Activated naive CD4-positive, alpha-beta T cell treated with anti-CD3 and anti-CD28 coated beads, Interleukin-2, amount 10 ng/mL, durations not matched to agents 7 days and 5 days (primary cell): ENCODE data around the gene OMA1.
A peak's percentile ranks its signal among the peaks of the same experiment; 100 is the strongest.
"Not testable (repeated sequence)": the region's sequence is repeated elsewhere in the genome, so short reads cannot be mapped to it uniquely, and the experiment has no call there.

Experiments
- CTCF ChIA-PET: fragments of 350-600 bp; sonication (Branson Sonifier 250); formaldehyde crosslinking; loops from one replicate; lab custom pipeline; 2021; ENCODE audit warnings: antibody characterized with exemption; lab: Charles Lee
- DNase-seq: peaks from one replicate; pipeline ENCODE4 v3.0.0-alpha.2; 2020
- H3K27ac Mint-ChIP-seq: one replicate; pipeline ENCODE4 v1.8.0; 2021; ENCODE audit warnings: mild to moderate bottlenecking, moderate library complexity, mixed read lengths
- H3K27me3 Mint-ChIP-seq: one replicate; pipeline ENCODE4 v1.8.0; 2021; ENCODE audit warnings: mild to moderate bottlenecking, mixed read lengths
- H3K36me3 Mint-ChIP-seq: one replicate; pipeline ENCODE4 v1.8.0; 2021; ENCODE audit warnings: mixed read lengths
- H3K4me1 Mint-ChIP-seq: one replicate; pipeline ENCODE4 v1.8.0; 2021; ENCODE audit warnings: mixed read lengths
- H3K4me3 Mint-ChIP-seq: one replicate; pipeline ENCODE4 v1.8.0; 2021; ENCODE audit warnings: mild to moderate bottlenecking, moderate library complexity, mixed read lengths
- H3K9me3 Mint-ChIP-seq: one replicate; pipeline ENCODE4 v1.8.0; 2021; ENCODE audit warnings: mixed read lengths

Gene OMA1

GRCh38 chr1:58529284-58529683, 17.2 kb downstream of the OMA1 start:
- CTCF ChIA-PET, result no interaction called here
- H3K9me3 Mint-ChIP-seq, result no peaks in the 10 kb centered on the region
- no peak overlapping the region for H3K27ac Mint-ChIP-seq

DNA sequence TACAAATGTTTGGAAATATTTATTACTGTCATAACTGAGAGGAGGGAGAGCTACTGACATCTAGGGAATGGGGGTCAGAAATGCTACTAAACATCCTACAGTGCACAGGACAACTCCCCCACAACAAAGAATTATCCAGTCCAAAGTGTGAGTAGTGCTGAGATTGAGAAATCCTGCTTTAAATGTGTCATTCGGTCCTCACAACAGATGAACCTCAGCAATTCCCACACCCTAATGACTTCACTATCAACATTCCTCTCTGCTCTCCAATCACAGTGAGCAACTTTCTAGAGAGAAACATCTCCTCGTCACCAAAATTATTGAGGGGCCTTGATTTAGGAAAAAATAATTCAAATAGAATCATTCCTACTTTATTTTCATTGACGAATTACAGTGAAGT, 18.0 kb downstream of the OMA1 start:
- Mint-ChIP-seq H3K36me3 (peaks cover 11% of the 10 kb centered on the region), H3K4me3 (no peak overlapping the region), H3K9me3 (no peaks in the 10 kb centered on the region), H3K4me1 (no peaks in the 10 kb centered on the region), H3K27ac (no peak overlapping the region), H3K27me3 (no peaks in the 10 kb centered on the region)
- DNase-seq, result no peak
- CTCF ChIA-PET, result interaction anchor here (1.1 kb wide), 1 partner anchor 11 kb away, joined by 3 read pairs; no protein-coding TSS in a partner anchor

More at GRCh38 chr1:58529284-58529683, 17.2 kb downstream of the OMA1 start:
- H3K4me1 Mint-ChIP-seq, result no peaks in the 10 kb centered on the region
- peaks cover 11% of the 10 kb centered on the region for H3K36me3 Mint-ChIP-seq
- H3K27me3 Mint-ChIP-seq, result no peaks in the 10 kb centered on the region
- no peak overlapping the region for H3K4me3 Mint-ChIP-seq
- no peak for DNase-seq

DNA sequence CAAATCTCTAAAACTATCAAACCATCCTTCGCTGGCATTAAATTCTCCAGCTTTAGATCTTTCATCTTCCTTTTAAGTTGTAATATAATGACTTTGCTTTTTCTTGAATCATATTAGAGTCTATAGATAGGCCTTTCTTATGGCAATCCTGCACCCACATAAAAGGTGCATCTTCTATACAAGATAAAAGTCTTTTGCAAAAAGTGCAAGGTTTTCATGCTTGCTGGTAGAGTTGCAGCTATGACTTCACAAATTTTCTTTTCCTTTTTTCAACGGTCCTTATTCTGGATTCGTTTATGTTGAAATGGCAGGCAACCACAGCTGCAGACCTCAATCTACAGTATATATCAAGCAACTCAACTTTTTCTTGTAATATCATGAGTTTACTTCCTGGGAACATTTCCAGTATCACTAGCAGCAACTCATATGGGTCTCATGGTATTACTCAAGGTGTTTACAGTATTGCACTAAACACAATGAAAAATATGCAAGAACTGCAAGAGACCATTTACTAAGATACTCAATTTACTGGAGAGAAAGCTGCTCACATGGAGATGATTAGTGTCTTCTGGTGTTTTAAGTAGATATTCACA, 22.1 kb downstream of the OMA1 start:
- no peak overlapping the region for H3K4me3 Mint-ChIP-seq
- no peaks in the 10 kb centered on the region for H3K27me3 Mint-ChIP-seq
- H3K36me3 Mint-ChIP-seq, result peaks cover 19% of the 10 kb centered on the region
- H3K9me3 Mint-ChIP-seq, result no peaks in the 10 kb centered on the region
- CTCF ChIA-PET, result interaction anchor here (1.1 to 1.8 kb wide), 3 partner anchors 9 to 128 kb away, joined by 3 to 6 read pairs (median 4); no protein-coding TSS in a partner anchor
- no peaks in the 10 kb centered on the region for H3K4me1 Mint-ChIP-seq
- H3K27ac Mint-ChIP-seq, result no peak overlapping the region
- no peak for DNase-seq

GRCh38 chr1:58515794-58516401, 30.6 kb downstream of the OMA1 start:
- Mint-ChIP-seq H3K4me3 (no peak overlapping the region), H3K36me3 (peaks cover 23% of the 10 kb centered on the region), H3K4me1 (peaks cover 3% of the 10 kb centered on the region), H3K27ac (no peak overlapping the region), H3K9me3 (peaks cover 2% of the 10 kb centered on the region), H3K27me3 (no peaks in the 10 kb centered on the region)
- CTCF ChIA-PET, result interaction anchor here (0.7 to 6.8 kb wide), 17 partner anchors 8 to 1243 kb away, joined by 3 to 69 read pairs (median 4); partner anchors contain the start of gene OMA1
- DNase-seq, result peak; percentile 34

DNA sequence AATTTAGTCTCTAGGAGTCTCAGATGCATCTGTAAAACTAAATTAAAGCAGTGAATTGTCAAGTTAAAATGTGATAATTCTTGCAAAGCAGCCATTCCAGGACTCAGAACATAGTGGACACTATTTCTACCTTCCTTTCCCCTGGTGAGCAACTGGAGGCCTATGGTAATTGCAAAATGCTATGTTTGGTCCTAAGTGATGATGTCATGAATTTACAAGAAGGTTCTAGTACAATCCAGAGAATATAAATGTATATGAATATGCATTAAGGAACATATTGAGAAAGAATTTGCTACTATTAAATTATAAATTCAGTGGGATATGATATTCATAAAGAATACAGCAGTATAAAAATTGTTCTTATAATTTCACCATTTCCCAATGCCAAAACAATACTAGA, 32.6 kb downstream of the OMA1 start:
- H3K27ac Mint-ChIP-seq, result no peak overlapping the region
- DNase-seq, result no peak
- CTCF ChIA-PET, result interaction anchor here (6.5 to 6.8 kb wide), 2 partner anchors 33 to 138 kb away, joined by 69 read pairs; partner anchors contain the start of gene OMA1
- H3K9me3 Mint-ChIP-seq, result peaks cover 3% of the 10 kb centered on the region
- H3K4me1 Mint-ChIP-seq, result peaks cover 3% of the 10 kb centered on the region
- no peaks in the 10 kb centered on the region for H3K27me3 Mint-ChIP-seq
- H3K4me3 Mint-ChIP-seq, result no peak overlapping the region
- H3K36me3 Mint-ChIP-seq, result peaks cover 18% of the 10 kb centered on the region

DNA sequence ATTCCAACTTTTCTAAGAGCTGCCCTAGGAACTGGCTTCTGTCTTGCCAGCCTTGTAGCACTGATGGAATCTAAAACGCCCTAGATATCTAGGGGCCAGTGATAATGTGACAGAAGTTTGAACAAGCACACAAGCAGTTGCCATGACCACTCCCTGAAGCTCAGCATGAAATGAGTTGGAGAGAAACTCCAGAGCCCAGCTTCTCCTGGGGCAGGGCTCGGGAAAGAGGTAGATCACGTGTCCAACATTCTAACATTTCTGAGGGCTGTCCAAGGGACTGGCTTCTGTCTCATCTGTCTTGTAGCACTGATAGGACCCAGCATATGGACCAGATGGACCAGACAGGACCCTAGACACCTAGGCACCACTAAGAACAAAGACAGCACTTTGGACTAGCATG, 37.9 kb downstream of the OMA1 start:
- H3K36me3 Mint-ChIP-seq, result peaks cover 30% of the 10 kb centered on the region
- H3K9me3 Mint-ChIP-seq, result peaks cover 3% of the 10 kb centered on the region
- no peak overlapping the region for H3K27ac Mint-ChIP-seq
- H3K4me3 Mint-ChIP-seq, result no peak overlapping the region
- CTCF ChIA-PET, result no interaction called here
- no peaks in the 10 kb centered on the region for H3K27me3 Mint-ChIP-seq
- no peak for DNase-seq
- no peaks in the 10 kb centered on the region for H3K4me1 Mint-ChIP-seq

- DNase-seq, result no peak
- H3K27ac Mint-ChIP-seq, result no peak overlapping the region
- H3K4me3 Mint-ChIP-seq, result no peak overlapping the region
- no peaks in the 10 kb centered on the region for H3K9me3 Mint-ChIP-seq
- peaks cover 22% of the 10 kb centered on the region for H3K36me3 Mint-ChIP-seq
- H3K4me1 Mint-ChIP-seq, result no peaks in the 10 kb centered on the region
- H3K27me3 Mint-ChIP-seq, result no peaks in the 10 kb centered on the region
- CTCF ChIA-PET, result no interaction called here
Observed at GRCh38 chr1:58505286-58505685, 41.2 kb downstream of the OMA1 start.

DNA sequence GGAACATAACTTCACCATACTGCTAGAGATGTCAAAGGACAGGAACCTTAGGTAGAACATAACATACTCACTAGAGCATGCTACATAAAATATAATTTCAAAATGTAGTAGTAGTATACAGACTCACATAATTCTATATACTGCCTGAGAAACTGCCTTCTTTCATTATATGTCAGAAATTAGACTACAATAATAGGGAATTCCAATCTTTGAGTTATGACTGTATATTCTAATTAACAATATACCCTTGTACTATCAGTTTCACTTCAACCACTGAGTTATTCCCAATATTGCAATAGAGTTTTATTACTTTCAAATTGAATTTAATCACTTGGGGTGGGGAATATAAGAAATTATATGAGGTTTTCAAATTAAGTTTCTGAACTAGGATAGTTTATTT, 44.0 kb downstream of the OMA1 start:
- H3K4me1 Mint-ChIP-seq, result no peaks in the 10 kb centered on the region
- no peak overlapping the region for H3K27ac Mint-ChIP-seq
- CTCF ChIA-PET, result no interaction called here

GRCh38 chr1:58500043-58500442, 46.5 kb downstream of the OMA1 start:
- Mint-ChIP-seq H3K9me3 (no peaks in the 10 kb centered on the region), H3K36me3 (peaks cover 32% of the 10 kb centered on the region), H3K4me3 (no peak overlapping the region), H3K27me3 (no peaks in the 10 kb centered on the region), H3K4me1 (no peaks in the 10 kb centered on the region), H3K27ac (no peak overlapping the region)
- no peak for DNase-seq
- CTCF ChIA-PET, result interaction anchor here (0.6 to 0.9 kb wide), 2 partner anchors 15 to 1259 kb away, joined by 3 read pairs; no protein-coding TSS in a partner anchor

More for the DNA sequence above, 44.0 kb downstream of the OMA1 start:
- Mint-ChIP-seq H3K9me3 (no peaks in the 10 kb centered on the region), H3K4me3 (no peak overlapping the region), H3K36me3 (peaks cover 20% of the 10 kb centered on the region), H3K27me3 (no peaks in the 10 kb centered on the region)
- DNase-seq, result no peak

GRCh38 chr1:58497499-58497898, 49.0 kb downstream of the OMA1 start:
- no peaks in the 10 kb centered on the region for H3K4me1 Mint-ChIP-seq
- no peak overlapping the region for H3K27ac Mint-ChIP-seq
- no peaks in the 10 kb centered on the region for H3K27me3 Mint-ChIP-seq
- CTCF ChIA-PET, result no interaction called here
- H3K9me3 Mint-ChIP-seq, result no peaks in the 10 kb centered on the region
- DNase-seq, result no peak
- peaks cover 29% of the 10 kb centered on the region for H3K36me3 Mint-ChIP-seq
- no peak overlapping the region for H3K4me3 Mint-ChIP-seq

DNA sequence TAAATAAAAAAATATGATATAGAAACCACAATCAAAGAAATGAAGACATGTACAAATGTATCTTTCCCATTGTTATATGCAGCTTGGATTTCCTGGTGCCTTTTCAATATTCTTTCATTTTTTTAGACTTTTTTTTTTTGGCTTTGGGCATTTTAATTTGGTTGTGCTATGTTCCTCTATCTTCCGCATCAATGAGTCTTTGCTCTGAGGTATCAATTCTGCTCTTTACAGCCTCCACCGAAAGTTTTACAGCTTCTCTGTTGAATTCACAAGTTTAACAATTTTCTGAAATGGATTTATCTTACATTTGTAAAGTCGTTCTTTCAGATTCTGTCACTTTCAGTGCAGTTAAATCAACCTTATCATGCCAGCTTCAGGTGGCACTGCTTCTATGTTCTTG, 50.5 kb downstream of the OMA1 start:
- Mint-ChIP-seq H3K27me3 (no peaks in the 10 kb centered on the region), H3K27ac (no peak overlapping the region), H3K9me3 (no peaks in the 10 kb centered on the region), H3K4me1 (peaks cover 2% of the 10 kb centered on the region), H3K4me3 (no peak overlapping the region), H3K36me3 (peaks cover 32% of the 10 kb centered on the region)
- CTCF ChIA-PET, result no interaction called here
- no peak for DNase-seq

DNA sequence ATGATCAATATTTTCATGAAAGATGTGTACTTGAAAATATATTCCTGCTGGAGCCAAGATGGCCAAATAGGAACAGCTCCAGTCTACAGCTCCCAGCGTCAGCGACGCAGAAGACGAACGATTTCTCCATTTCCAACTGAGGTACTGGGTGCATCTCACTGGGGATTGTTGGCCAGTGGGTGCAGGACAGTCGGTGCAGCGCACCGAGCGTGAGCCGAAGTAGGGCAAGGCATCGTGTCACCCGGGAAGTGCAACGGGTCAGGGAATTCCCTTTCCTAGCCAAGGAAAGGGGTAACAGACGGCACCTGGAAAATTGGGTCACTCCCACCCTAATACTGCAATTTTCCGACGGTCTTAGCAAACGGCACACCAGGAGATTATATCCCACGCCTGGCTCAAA, 57.6 kb downstream of the OMA1 start:
- CTCF ChIA-PET, H3K27me3 Mint-ChIP-seq, DNase-seq, H3K4me3 Mint-ChIP-seq, H3K27ac Mint-ChIP-seq, H3K9me3 Mint-ChIP-seq: not testable (repeated sequence)
- H3K36me3 Mint-ChIP-seq, result peaks cover 25% of the 10 kb centered on the region
- peaks cover 14% of the 10 kb centered on the region for H3K4me1 Mint-ChIP-seq

DNA sequence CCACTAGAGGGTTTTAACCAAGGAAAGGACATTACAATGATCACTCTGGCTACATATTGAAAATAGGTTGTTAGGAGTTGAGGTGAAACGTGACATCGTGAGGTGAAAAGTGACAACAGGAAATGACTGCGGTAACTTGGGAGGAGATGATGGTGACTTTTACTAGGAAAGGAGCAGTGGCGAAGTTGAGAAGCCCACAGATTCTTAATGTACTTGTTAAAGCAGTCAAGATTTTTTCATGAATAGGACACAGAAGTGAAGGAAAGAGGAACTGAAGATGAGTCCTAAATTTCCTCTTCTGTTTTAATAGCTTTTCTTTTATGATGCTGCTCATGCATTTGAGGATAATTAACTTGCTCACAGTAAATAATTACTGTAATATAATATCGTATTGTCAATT, 59.5 kb downstream of the OMA1 start:
- H3K27me3 Mint-ChIP-seq, result no peaks in the 10 kb centered on the region
- peaks cover 5% of the 10 kb centered on the region for H3K9me3 Mint-ChIP-seq
- no peak overlapping the region for H3K27ac Mint-ChIP-seq
- H3K36me3 Mint-ChIP-seq, result peaks cover 22% of the 10 kb centered on the region
- H3K4me3 Mint-ChIP-seq, result no peak overlapping the region
- peaks cover 13% of the 10 kb centered on the region for H3K4me1 Mint-ChIP-seq
- CTCF ChIA-PET, result no interaction called here
- no peak for DNase-seq

DNA sequence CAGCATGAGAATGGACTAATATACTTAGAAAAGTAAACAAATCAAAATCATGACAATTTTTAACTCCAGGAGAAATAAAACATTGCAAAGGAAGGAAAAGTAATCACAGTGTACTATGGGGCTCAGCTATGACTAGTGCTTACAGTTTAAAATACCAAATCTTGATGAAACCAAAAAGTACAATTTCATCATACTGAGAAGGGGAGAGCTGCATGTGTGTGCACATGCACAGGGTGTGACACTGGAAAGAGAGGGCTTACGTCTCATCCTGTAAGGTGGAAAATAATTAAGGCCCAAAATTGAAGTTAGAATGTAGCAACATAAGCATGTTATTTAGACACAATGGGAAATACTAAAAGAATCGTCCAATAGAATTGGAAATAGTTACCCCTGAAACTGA, 64.6 kb downstream of the OMA1 start:
- Mint-ChIP-seq H3K27me3 (no peaks in the 10 kb centered on the region), H3K4me1 (peaks cover 6% of the 10 kb centered on the region), H3K27ac (no peak overlapping the region), H3K36me3 (peaks cover 17% of the 10 kb centered on the region), H3K9me3 (peaks cover 2% of the 10 kb centered on the region), H3K4me3 (no peak overlapping the region)
- CTCF ChIA-PET, result no interaction called here
- no peak for DNase-seq

- H3K4me3 Mint-ChIP-seq, result no peak overlapping the region
- no peaks in the 10 kb centered on the region for H3K4me1 Mint-ChIP-seq
- no peak for DNase-seq
- peaks cover 17% of the 10 kb centered on the region for H3K36me3 Mint-ChIP-seq
- CTCF ChIA-PET, result no interaction called here
- no peak overlapping the region for H3K27ac Mint-ChIP-seq
- H3K9me3 Mint-ChIP-seq, result peaks cover 2% of the 10 kb centered on the region
- H3K27me3 Mint-ChIP-seq, result no peaks in the 10 kb centered on the region
Observed at GRCh38 chr1:58480191-58480590, 66.3 kb downstream of the OMA1 start.
